HepG2 (cell line): ENCODE results near the gene COL18A1. TPM values are rescaled to one million over a fixed set of nuclear protein-coding genes. Genes with fewer than 3 reads are reported as not detected.

Source experiments
- LCORL ChIP-seq, 2 experiments: fragments of 450-650 bp in 1 of 2; sonication (generic) in 1 of 2; formaldehyde crosslinking in 1 of 2; IDR thresholded peaks; 2 replicates each; pipeline versions ENCODE4 v1.5.0 to v1.6.1; 2017 to 2020; ENCODE audit warnings: antibody characterized with exemption in 1 of 2, missing genetic modification reagents in 1 of 2
- MED13 ChIP-seq: sonication (generic); formaldehyde crosslinking; IDR thresholded peaks from 2 replicates; pipeline ENCODE4 v1.5.0; 2020; ENCODE audit warnings: missing genetic modification reagents
- PPARG ChIP-seq: conservative IDR thresholded peaks from 2 replicates; pipeline ENCODE4 v1.6.1; 2016; ENCODE audit warnings: missing biosample characterization, missing genetic modification reagents
- SMAD1 ChIP-seq: sonication (generic); formaldehyde crosslinking; IDR thresholded peaks from 2 replicates; pipeline ENCODE4 v1.4.0; 2020; ENCODE audit warnings: missing genetic modification reagents, low read depth, mild to moderate bottlenecking, borderline replicate concordance
- ZFX ChIP-seq: sonication (generic); formaldehyde crosslinking; IDR thresholded peaks from 2 replicates; pipeline ENCODE4 v1.4.0; 2020; ENCODE audit warnings: mild to moderate bottlenecking, low read depth, missing genetic modification reagents, moderate library complexity
- ZFYVE20 ChIP-seq: sonication (generic); formaldehyde crosslinking; IDR thresholded peaks from 2 replicates; pipeline ENCODE4 v1.8.0; 2023; ENCODE audit warnings: low read depth, mild to moderate bottlenecking, moderate library complexity, missing genetic modification reagents, borderline replicate concordance
- ZNF253 ChIP-seq: sonication (generic); formaldehyde crosslinking; IDR thresholded peaks from 2 replicates; pipeline ENCODE4 v1.8.0; 2022; ENCODE audit warnings: mild to moderate bottlenecking, missing genetic modification reagents, borderline replicate concordance
- ZNF350 ChIP-seq: sonication (generic); formaldehyde crosslinking; IDR thresholded peaks from 2 replicates; pipeline ENCODE4 v1.4.0; 2020; ENCODE audit warnings: mild to moderate bottlenecking, low read depth, missing genetic modification reagents, borderline replicate concordance
- ZNF724P ChIP-seq: sonication (generic); formaldehyde crosslinking; IDR thresholded peaks from 2 replicates; pipeline ENCODE4 v1.8.0; 2022; ENCODE audit warnings: missing genetic modification reagents, borderline replicate concordance
- ZNF839 ChIP-seq: sonication (generic); formaldehyde crosslinking; IDR thresholded peaks from 2 replicates; pipeline ENCODE4 v1.4.0; 2020; ENCODE audit warnings: missing genetic modification reagents, mild to moderate bottlenecking, borderline replicate concordance
- ZSCAN20 ChIP-seq: sonication (generic); formaldehyde crosslinking; IDR thresholded peaks from 2 replicates; pipeline ENCODE4 v1.4.0; 2020; ENCODE audit warnings: missing genetic modification reagents, mild to moderate bottlenecking, borderline replicate concordance
- polyA plus RNA-seq, 8 experiments: library from polyadenylated mRNA; depleted of rRNA in 3 of 8; stranded (reverse) in 7 of 8; unstranded in 1 of 8; fragments of >200 nt; fragmentation: Illumina TruSeq in 4 of 8; extraction: Trizol in 4 of 8; gene quantifications; 2 replicates each; pipeline versions ENCODE4 v1.2.1 to v1.2.3, GENCODE V29; 2011 to 2016; ENCODE audit warnings: low read depth in 4 of 8, missing spikeins in 1 of 8, mixed read lengths in 1 of 8; ENCODE audit not compliant: insufficient read depth in 1 of 8
- total RNA-seq, 5 experiments: library from RNA; depleted of rRNA; stranded (reverse); fragments of >200 nt; fragmentation: Illumina TruSeq; extraction: Trizol; gene quantifications; 2 replicates each; pipeline ENCODE4 v1.2.3, GENCODE V29; 2016; ENCODE audit warnings: low read depth in 1 of 5
- TF ChIP-seq, protein P1 (sequence below), 2 experiments: sonication (generic) in 1 of 2; formaldehyde crosslinking in 1 of 2; IDR thresholded peaks; 2 replicates each; pipeline versions ENCODE4 v1.4.0 to v1.6.1; 2016 to 2020; ENCODE audit warnings: borderline replicate concordance in 1 of 2, low read depth in 1 of 2, mild to moderate bottlenecking in 1 of 2, missing genetic modification reagents in 1 of 2
- TF ChIP-seq, protein P2 (sequence below): sonication (generic); formaldehyde crosslinking; IDR thresholded peaks from 2 replicates; pipeline ENCODE4 v1.4.0; 2020; ENCODE audit warnings: missing genetic modification reagents, borderline replicate concordance
- TF ChIP-seq, protein P3 (sequence below): sonication (generic); formaldehyde crosslinking; conservative IDR thresholded peaks from 2 replicates; pipeline ENCODE4 v1.5.0; 2020; ENCODE audit warnings: missing genetic modification reagents
- TF ChIP-seq, protein P4 (sequence below): sonication (generic); formaldehyde crosslinking; IDR thresholded peaks from 2 replicates; pipeline ENCODE4 v1.8.0; 2022; ENCODE audit warnings: mild to moderate bottlenecking, missing genetic modification reagents; ENCODE audit not compliant: insufficient replicate concordance

Gene COL18A1
- total and polyA plus RNA-seq, 2 of the 13 experiments (the other 11 are each of a cell fraction or from before 2014, with no cell fraction given) = 79.0 to 102 TPM

DNA sequence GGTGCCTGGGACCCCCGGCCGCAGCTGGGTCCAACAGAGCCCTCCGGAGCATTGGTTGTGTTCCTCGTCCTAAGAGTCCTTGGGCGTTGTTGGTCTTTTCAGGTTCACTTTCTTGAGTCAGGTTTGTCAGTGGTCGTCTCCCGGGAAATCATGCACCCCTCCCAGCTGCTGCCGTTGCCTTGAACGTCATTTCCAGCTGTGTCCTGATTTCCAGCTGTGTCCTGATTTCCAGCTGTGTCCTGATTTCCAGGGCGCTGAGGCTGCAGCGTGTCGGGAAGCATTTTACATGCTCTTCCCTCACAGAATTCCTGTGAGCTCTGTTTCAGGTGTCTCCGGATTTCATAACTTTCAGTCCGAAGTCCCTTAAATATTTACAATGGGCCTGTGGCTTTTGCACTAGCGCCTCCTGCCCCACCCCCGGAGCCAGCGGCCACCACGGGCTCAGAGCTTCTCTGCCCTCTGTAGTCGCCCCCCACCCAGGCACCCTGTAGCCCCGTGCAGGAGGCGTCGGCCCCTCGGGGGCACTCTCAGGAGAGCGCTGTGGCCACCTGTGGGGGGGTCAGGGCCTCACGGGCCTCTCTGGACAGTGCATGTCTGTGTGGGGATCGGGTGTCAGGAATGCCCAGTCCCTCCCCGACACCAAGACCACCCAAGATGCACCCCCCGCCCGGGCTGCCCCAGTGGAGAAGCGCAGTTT is 66.7 kb downstream of the COL18A1 start (continued):
- TF ChIP-seq, protein P1, sequence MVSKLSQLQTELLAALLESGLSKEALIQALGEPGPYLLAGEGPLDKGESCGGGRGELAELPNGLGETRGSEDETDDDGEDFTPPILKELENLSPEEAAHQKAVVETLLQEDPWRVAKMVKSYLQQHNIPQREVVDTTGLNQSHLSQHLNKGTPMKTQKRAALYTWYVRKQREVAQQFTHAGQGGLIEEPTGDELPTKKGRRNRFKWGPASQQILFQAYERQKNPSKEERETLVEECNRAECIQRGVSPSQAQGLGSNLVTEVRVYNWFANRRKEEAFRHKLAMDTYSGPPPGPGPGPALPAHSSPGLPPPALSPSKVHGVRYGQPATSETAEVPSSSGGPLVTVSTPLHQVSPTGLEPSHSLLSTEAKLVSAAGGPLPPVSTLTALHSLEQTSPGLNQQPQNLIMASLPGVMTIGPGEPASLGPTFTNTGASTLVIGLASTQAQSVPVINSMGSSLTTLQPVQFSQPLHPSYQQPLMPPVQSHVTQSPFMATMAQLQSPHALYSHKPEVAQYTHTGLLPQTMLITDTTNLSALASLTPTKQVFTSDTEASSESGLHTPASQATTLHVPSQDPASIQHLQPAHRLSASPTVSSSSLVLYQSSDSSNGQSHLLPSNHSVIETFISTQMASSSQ (IDR thresholded peaks at IDR 0.05; ENCODE audit: low read depth) = peak; percentile 81
- TF ChIP-seq, protein P1 (CRISPR knock-in tag; IDR thresholded peaks at IDR 0.05; ENCODE audit: borderline replicate concordance) = peak; percentile 95
- TF ChIP-seq ZFX (CRISPR knock-in tag) = peak; percentile 56
- TF ChIP-seq, protein P2, sequence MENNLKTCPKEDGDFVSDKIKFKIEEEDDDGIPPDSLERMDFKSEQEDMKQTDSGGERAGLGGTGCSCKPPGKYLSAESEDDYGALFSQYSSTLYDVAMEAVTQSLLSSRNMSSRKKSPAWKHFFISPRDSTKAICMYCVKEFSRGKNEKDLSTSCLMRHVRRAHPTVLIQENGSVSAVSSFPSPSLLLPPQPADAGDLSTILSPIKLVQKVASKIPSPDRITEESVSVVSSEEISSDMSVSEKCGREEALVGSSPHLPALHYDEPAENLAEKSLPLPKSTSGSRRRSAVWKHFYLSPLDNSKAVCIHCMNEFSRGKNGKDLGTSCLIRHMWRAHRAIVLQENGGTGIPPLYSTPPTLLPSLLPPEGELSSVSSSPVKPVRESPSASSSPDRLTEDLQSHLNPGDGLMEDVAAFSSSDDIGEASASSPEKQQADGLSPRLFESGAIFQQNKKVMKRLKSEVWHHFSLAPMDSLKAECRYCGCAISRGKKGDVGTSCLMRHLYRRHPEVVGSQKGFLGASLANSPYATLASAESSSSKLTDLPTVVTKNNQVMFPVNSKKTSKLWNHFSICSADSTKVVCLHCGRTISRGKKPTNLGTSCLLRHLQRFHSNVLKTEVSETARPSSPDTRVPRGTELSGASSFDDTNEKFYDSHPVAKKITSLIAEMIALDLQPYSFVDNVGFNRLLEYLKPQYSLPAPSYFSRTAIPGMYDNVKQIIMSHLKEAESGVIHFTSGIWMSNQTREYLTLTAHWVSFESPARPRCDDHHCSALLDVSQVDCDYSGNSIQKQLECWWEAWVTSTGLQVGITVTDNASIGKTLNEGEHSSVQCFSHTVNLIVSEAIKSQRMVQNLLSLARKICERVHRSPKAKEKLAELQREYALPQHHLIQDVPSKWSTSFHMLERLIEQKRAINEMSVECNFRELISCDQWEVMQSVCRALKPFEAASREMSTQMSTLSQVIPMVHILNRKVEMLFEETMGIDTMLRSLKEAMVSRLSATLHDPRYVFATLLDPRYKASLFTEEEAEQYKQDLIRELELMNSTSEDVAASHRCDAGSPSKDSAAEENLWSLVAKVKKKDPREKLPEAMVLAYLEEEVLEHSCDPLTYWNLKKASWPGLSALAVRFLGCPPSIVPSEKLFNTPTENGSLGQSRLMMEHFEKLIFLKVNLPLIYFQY = peak; percentile 93
- TF ChIP-seq ZNF350 (CRISPR knock-in tag) = peak; percentile 47; the same call in 1 of the 2 replicates
- TF ChIP-seq PPARG = peak; percentile 93
- no peak for TF ChIP-seq LCORL (IDR thresholded peaks at IDR 0.05)
- no peak; the same call in 1 of the 2 replicates for TF ChIP-seq LCORL (CRISPR knock-in tag; IDR thresholded peaks at IDR 0.05)
- TF ChIP-seq, protein P3, sequence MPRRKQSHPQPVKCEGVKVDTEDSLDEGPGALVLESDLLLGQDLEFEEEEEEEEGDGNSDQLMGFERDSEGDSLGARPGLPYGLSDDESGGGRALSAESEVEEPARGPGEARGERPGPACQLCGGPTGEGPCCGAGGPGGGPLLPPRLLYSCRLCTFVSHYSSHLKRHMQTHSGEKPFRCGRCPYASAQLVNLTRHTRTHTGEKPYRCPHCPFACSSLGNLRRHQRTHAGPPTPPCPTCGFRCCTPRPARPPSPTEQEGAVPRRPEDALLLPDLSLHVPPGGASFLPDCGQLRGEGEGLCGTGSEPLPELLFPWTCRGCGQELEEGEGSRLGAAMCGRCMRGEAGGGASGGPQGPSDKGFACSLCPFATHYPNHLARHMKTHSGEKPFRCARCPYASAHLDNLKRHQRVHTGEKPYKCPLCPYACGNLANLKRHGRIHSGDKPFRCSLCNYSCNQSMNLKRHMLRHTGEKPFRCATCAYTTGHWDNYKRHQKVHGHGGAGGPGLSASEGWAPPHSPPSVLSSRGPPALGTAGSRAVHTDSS (CRISPR knock-in tag) = no peak
- TF ChIP-seq, protein P4, sequence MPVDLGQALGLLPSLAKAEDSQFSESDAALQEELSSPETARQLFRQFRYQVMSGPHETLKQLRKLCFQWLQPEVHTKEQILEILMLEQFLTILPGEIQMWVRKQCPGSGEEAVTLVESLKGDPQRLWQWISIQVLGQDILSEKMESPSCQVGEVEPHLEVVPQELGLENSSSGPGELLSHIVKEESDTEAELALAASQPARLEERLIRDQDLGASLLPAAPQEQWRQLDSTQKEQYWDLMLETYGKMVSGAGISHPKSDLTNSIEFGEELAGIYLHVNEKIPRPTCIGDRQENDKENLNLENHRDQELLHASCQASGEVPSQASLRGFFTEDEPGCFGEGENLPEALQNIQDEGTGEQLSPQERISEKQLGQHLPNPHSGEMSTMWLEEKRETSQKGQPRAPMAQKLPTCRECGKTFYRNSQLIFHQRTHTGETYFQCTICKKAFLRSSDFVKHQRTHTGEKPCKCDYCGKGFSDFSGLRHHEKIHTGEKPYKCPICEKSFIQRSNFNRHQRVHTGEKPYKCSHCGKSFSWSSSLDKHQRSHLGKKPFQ (CRISPR knock-in tag) = no peak
- TF ChIP-seq SMAD1 (CRISPR knock-in tag) = peak; percentile 75; the same call in 1 of the 2 replicates
- no peak for TF ChIP-seq ZSCAN20 (CRISPR knock-in tag)
- 0 out of 2 replicates have a peak, but pooled peaks have one; percentile 40 for TF ChIP-seq ZNF839 (CRISPR knock-in tag)
- TF ChIP-seq ZNF724P (CRISPR knock-in tag) = no peak
- no peak for TF ChIP-seq ZNF253
- TF ChIP-seq MED13 (CRISPR knock-in tag) = peak; percentile 91
- no peak for TF ChIP-seq ZFYVE20 (CRISPR knock-in tag)
